ENCODE results near the gene TMEM232.
"Not testable (repeated sequence)": the region's sequence is repeated elsewhere in the genome, so short reads cannot be mapped to it uniquely, and the experiment has no call there.

The TMEM232 gene

DNA sequence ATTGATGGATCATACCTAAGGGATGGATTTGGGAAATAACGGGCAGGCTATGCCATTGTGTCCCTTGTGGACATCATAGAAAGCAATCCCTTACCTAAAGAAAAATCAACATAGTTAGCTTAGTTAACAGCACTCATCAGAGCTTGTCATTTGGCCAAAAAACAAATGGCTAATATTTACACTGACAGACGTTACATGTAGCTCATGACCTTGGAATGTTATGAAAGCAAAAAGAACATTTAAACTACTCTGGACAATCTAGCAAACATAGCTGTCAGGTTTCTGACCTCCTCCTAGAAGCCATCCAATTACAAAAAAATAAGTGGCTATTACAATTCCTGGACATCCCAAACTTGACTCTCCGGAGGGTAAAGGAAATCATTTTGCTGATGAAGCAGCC, 23.8 kb downstream of the TMEM232 start:
- Histone ChIP-seq H3K79me2 (ENCODE audit: insufficient read depth, low read length) (no peaks in the 10 kb centered on the region), H3K9me2 (ENCODE audit: low read depth, low read length) (no peaks in the 10 kb centered on the region), H3F3A (ENCODE audit: insufficient read depth, low read length) (no peaks in the 10 kb centered on the region), H3K4me1 (ENCODE audit: insufficient read depth, low read length, severe bottlenecking) (no peaks in the 10 kb centered on the region), H2AFZ (ENCODE audit: low read length) (no peak overlapping the region), H3K9ac (ENCODE audit: low read length) (no peak overlapping the region), H3K27me3 (ENCODE audit: insufficient read depth, low read length) (no peaks in the 10 kb centered on the region), H4K20me1 (ENCODE audit: insufficient read depth, low read length) (no peaks in the 10 kb centered on the region), H3K36me3 (ENCODE audit: insufficient read depth, low read length) (no peaks in the 10 kb centered on the region), H3K27ac (ENCODE audit: low read depth, low read length, poor library complexity, severe bottlenecking) (no peak overlapping the region), H3K9me3 (ENCODE audit: low read length) (no peaks in the 10 kb centered on the region), H3K4me3 (ENCODE audit: low read depth, low read length, poor library complexity, severe bottlenecking) (no peak overlapping the region), H3K4me2 (ENCODE audit: low read length) (no peak overlapping the region)
- TF ChIP-seq, protein P1, sequence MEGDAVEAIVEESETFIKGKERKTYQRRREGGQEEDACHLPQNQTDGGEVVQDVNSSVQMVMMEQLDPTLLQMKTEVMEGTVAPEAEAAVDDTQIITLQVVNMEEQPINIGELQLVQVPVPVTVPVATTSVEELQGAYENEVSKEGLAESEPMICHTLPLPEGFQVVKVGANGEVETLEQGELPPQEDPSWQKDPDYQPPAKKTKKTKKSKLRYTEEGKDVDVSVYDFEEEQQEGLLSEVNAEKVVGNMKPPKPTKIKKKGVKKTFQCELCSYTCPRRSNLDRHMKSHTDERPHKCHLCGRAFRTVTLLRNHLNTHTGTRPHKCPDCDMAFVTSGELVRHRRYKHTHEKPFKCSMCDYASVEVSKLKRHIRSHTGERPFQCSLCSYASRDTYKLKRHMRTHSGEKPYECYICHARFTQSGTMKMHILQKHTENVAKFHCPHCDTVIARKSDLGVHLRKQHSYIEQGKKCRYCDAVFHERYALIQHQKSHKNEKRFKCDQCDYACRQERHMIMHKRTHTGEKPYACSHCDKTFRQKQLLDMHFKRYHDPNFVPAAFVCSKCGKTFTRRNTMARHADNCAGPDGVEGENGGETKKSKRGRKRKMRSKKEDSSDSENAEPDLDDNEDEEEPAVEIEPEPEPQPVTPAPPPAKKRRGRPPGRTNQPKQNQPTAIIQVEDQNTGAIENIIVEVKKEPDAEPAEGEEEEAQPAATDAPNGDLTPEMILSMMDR (IDR thresholded peaks at IDR 0.05; ENCODE audit: low read length), result no peak
- no peak for TF ChIP-seq EZH2 (IDR thresholded peaks at IDR 0.05; ENCODE audit: borderline replicate concordance, low read length)

DNA sequence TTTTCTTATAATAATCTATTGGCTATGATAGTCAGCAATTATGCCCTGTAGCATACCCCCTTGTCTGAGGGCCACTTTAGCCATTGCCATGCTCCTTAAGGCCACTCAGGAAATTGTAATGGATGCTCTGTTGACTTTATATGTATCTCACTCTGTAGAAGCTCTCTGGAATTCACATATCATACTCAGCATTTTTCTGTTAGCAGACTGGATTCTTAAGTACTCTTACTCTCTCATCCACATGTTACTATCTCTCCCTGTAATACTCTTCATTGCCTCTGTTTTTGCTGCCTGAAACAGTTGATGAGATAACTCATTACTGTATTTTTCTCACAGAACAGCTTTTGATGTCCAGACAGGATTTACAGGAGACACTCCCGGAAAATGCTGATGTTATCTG, 24.2 kb downstream of the TMEM232 start:
- Histone ChIP-seq H3K79me2 (ENCODE audit: insufficient read depth, low read length) (no peaks in the 10 kb centered on the region), H2AFZ (ENCODE audit: low read length) (no peak overlapping the region), H3K4me3 (ENCODE audit: low read depth, low read length, poor library complexity, severe bottlenecking) (no peak overlapping the region), H3K27me3 (ENCODE audit: insufficient read depth, low read length) (no peaks in the 10 kb centered on the region), H3F3A (ENCODE audit: insufficient read depth, low read length) (no peaks in the 10 kb centered on the region), H3K4me2 (ENCODE audit: low read length) (no peak overlapping the region), H3K9ac (ENCODE audit: low read length) (no peak overlapping the region), H3K4me1 (ENCODE audit: insufficient read depth, low read length, severe bottlenecking) (no peaks in the 10 kb centered on the region), H4K20me1 (ENCODE audit: insufficient read depth, low read length) (no peaks in the 10 kb centered on the region), H3K9me3 (ENCODE audit: low read length) (no peaks in the 10 kb centered on the region), H3K36me3 (ENCODE audit: insufficient read depth, low read length) (no peaks in the 10 kb centered on the region), H3K9me2 (ENCODE audit: low read depth, low read length) (no peaks in the 10 kb centered on the region), H3K27ac (ENCODE audit: low read depth, low read length, poor library complexity, severe bottlenecking) (no peak overlapping the region)
- TF ChIP-seq, protein P1 (IDR thresholded peaks at IDR 0.05; ENCODE audit: low read length), result no peak
- TF ChIP-seq EZH2 (IDR thresholded peaks at IDR 0.05; ENCODE audit: borderline replicate concordance, low read length), result no peak

DNA sequence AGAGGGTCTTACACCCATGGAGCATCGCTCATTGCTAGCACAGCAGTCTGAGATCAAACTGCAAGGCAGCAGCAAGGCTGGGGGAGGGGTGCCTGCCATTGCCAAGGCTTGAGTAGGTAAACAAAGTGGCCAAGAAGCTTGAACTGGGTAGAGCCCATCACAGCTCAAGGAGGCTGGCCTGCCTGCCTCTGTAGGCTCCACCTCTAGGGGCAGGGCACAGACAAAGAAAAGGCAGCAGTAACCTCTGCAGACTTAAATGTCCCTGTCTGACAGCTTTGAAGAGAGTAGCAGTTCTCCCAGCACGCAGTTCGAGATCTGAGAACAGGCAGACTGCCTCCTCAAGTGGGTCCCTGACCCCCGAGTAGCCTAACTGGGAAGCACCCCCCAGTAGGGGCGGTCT, 33.8 kb downstream of the TMEM232 start:
- H3K27me3 ChIP-seq (ENCODE audit: insufficient read depth, low read length); H4K20me1 ChIP-seq (ENCODE audit: insufficient read depth, low read length); H2AFZ ChIP-seq (ENCODE audit: low read length); H3K4me1 ChIP-seq (ENCODE audit: insufficient read depth, low read length, severe bottlenecking); H3F3A ChIP-seq (ENCODE audit: insufficient read depth, low read length); H3K9me2 ChIP-seq (ENCODE audit: low read depth, low read length); H3K9ac ChIP-seq (ENCODE audit: low read length); H3K36me3 ChIP-seq (ENCODE audit: insufficient read depth, low read length); H3K4me2 ChIP-seq (ENCODE audit: low read length); H3K9me3 ChIP-seq (ENCODE audit: low read length); H3K79me2 ChIP-seq (ENCODE audit: insufficient read depth, low read length); H3K27ac ChIP-seq (ENCODE audit: low read depth, low read length, poor library complexity, severe bottlenecking): not testable (repeated sequence)
- H3K4me3 ChIP-seq (ENCODE audit: low read depth, low read length, poor library complexity, severe bottlenecking), result peak overlapping the region; percentile 25

DNA sequence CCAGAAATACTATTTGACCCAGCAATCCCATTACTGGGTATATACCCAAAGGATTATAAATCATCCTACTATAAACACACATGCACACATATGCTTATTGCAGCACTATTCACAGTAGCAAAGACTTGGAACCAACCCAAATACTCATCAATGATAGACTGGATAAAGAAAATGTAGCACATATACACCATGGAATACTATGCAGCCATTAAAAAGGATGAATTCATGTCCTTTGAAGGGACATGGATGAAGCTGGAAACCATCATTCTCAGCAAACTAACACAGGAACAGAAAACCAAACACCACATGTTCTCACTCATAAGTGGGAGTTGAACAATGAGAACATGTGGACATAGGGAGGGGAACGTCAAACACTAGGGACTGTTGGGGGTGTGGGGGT, 35.9 kb downstream of the TMEM232 start:
- H3K9me3 ChIP-seq (ENCODE audit: low read length); H3K27me3 ChIP-seq (ENCODE audit: insufficient read depth, low read length); H3K27ac ChIP-seq (ENCODE audit: low read depth, low read length, poor library complexity, severe bottlenecking); H4K20me1 ChIP-seq (ENCODE audit: insufficient read depth, low read length); H3K9ac ChIP-seq (ENCODE audit: low read length); H2AFZ ChIP-seq (ENCODE audit: low read length); H3F3A ChIP-seq (ENCODE audit: insufficient read depth, low read length); H3K4me3 ChIP-seq (ENCODE audit: low read depth, low read length, poor library complexity, severe bottlenecking); H3K36me3 ChIP-seq (ENCODE audit: insufficient read depth, low read length); H3K79me2 ChIP-seq (ENCODE audit: insufficient read depth, low read length); H3K4me2 ChIP-seq (ENCODE audit: low read length); H3K4me1 ChIP-seq (ENCODE audit: insufficient read depth, low read length, severe bottlenecking); H3K9me2 ChIP-seq (ENCODE audit: low read depth, low read length): not testable (repeated sequence)

Data from OCI-LY1 (cell line).